Ascending aorta (tissue), 2 donors: ENCODE data around the gene CELF2. TPM values are rescaled to one million over a fixed set of nuclear protein-coding genes. Genes with fewer than 3 reads are reported as not detected.

Experiments used
- DNase-seq, 2 donors: peaks; one replicate each; pipeline ENCODE4 v3.0.0-alpha.2; 2019; ENCODE audit warnings: low spot score in 2 of 2
- H3K27ac ChIP-seq, 2 donors: fragments of 200-600 bp; sonication (generic); one replicate each; pipeline ENCODE4 v1.5.1; 2016 to 2017; ENCODE audit warnings: mild to moderate bottlenecking in 1 of 2
- H3K27me3 ChIP-seq: fragments of 200-600 bp; sonication (generic); one replicate; pipeline ENCODE4 v1.5.1; 2017
- H3K36me3 ChIP-seq, 2 donors: fragments of 200-600 bp; sonication (generic); one replicate each; pipeline ENCODE4 v1.5.1; 2016
- H3K4me1 ChIP-seq, 2 donors: fragments of 200-600 bp; sonication (generic); one replicate each; pipeline ENCODE4 v1.5.1; 2016 to 2017; ENCODE audit warnings: mild to moderate bottlenecking in 1 of 2
- H3K4me3 ChIP-seq, 2 donors: fragments of 200-600 bp; sonication (generic); one replicate each; pipeline ENCODE4 v1.5.1; 2016 to 2017; ENCODE audit warnings: mild to moderate bottlenecking in 1 of 2
- H3K9me3 ChIP-seq, 2 donors: fragments of 200-600 bp; sonication (generic); one replicate each; pipeline ENCODE4 v1.5.1; 2016
- CTCF ChIP-seq, 3 experiments: fragments of 200-600 bp in 2 of 3; fragments of 450-650 bp in 1 of 3; sonication (generic) in 2 of 3; IDR thresholded peaks; one replicate each; pipeline ENCODE4 v1.5.1; 2016 to 2019; ENCODE audit warnings: antibody characterized with exemption in 3 of 3, mild to moderate bottlenecking in 1 of 3, moderate library complexity in 1 of 3
- intact Hi-C: fragments of 100-400 bp; cut with DNase I; formaldehyde crosslinking; loops from one replicate; pipeline ENCODE4 v1.15.1; 2023
- total RNA-seq: library from RNA; depleted of rRNA; stranded (reverse); fragments of >200 nt; gene quantifications from one replicate; pipeline ENCODE4 v1.1.0, GENCODE V29; 2016

The CELF2 gene
- total RNA-seq, 1 donor from 2014 or later, result 26.6 TPM

- DNase-seq, result no peak
Observed at GRCh38 chr10:10977226-10977956, 40.3 kb upstream of the CELF2 start.

GRCh38 chr10:10977978-10978377 is 39.7 kb upstream of the CELF2 start:
- Histone ChIP-seq H3K27me3 (no peaks in the 10 kb centered on the region), H3K27ac (no peak overlapping the region), H3K9me3 (no peaks in the 10 kb centered on the region), H3K36me3 (no peaks in the 10 kb centered on the region), H3K4me3 (no peak overlapping the region), H3K4me1 (no peaks in the 10 kb centered on the region)
- DNase-seq, result no peak
- intact Hi-C loops, result no loop called here
- no peak for TF ChIP-seq CTCF (IDR thresholded peaks at IDR 0.05)

More at GRCh38 chr10:10977226-10977956, 40.3 kb upstream of the CELF2 start:
- Histone ChIP-seq H3K4me3 (no peak overlapping the region), H3K9me3 (no peaks in the 10 kb centered on the region), H3K4me1 (no peaks in the 10 kb centered on the region), H3K36me3 (no peaks in the 10 kb centered on the region), H3K27ac (no peak overlapping the region), H3K27me3 (no peaks in the 10 kb centered on the region)
- TF ChIP-seq CTCF (IDR thresholded peaks at IDR 0.05), result no peak
- intact Hi-C loops, result no loop called here

GRCh38 chr10:10985361-10985760 is 32.3 kb upstream of the CELF2 start:
- H3K4me1 ChIP-seq, result no peaks in the 10 kb centered on the region
- no peaks in the 10 kb centered on the region for H3K9me3 ChIP-seq
- intact Hi-C loops, result no loop called here
- no peak for DNase-seq
- H3K4me3 ChIP-seq, result peak overlapping the region in 1 of 2 donors; percentile 2
- H3K36me3 ChIP-seq, result no peaks in the 10 kb centered on the region
- H3K27ac ChIP-seq, result no peak overlapping the region
- TF ChIP-seq CTCF (IDR thresholded peaks at IDR 0.05), result no peak
- no peaks in the 10 kb centered on the region for H3K27me3 ChIP-seq

- no peaks in the 10 kb centered on the region for H3K27me3 ChIP-seq
- DNase-seq, result no peak
- TF ChIP-seq CTCF (IDR thresholded peaks at IDR 0.05), result no peak
- H3K4me3 ChIP-seq, result no peak overlapping the region
- H3K4me1 ChIP-seq, result no peaks in the 10 kb centered on the region
- H3K27ac ChIP-seq, result no peak overlapping the region
- no peaks in the 10 kb centered on the region for H3K36me3 ChIP-seq
- H3K9me3 ChIP-seq, result no peaks in the 10 kb centered on the region
- intact Hi-C loops, result no loop called here
Observed at GRCh38 chr10:10986606-10987005, 31.1 kb upstream of the CELF2 start.

GRCh38 chr10:10987111-10987510 is 30.6 kb upstream of the CELF2 start:
- intact Hi-C loops, result no loop called here
- H3K27ac ChIP-seq, result no peak overlapping the region

More at GRCh38 chr10:10987111-10987510, 30.6 kb upstream of the CELF2 start:
- no peak overlapping the region for H3K4me3 ChIP-seq
- no peak for TF ChIP-seq CTCF (IDR thresholded peaks at IDR 0.05)
- H3K27me3 ChIP-seq, result no peaks in the 10 kb centered on the region
- no peak for DNase-seq
- no peaks in the 10 kb centered on the region for H3K4me1 ChIP-seq
- H3K36me3 ChIP-seq, result no peaks in the 10 kb centered on the region
- H3K9me3 ChIP-seq, result no peaks in the 10 kb centered on the region
